HFFc6 (cell line): ENCODE results near the gene TMF1. TPM values are rescaled to one million over a fixed set of nuclear protein-coding genes. Genes with fewer than 3 reads are reported as not detected.

Experiments used
- DNase-seq: peaks from one replicate; pipeline ENCODE4 v3.0.0-alpha.2; 2018
- H3K27ac Mint-ChIP-seq: 2 replicates; pipeline ENCODE4 v1.8.0; 2020; ENCODE audit warnings: mild to moderate bottlenecking, mixed read lengths
- H3K27me3 Mint-ChIP-seq: 2 replicates; pipeline ENCODE4 v1.8.0; 2021; ENCODE audit warnings: mild to moderate bottlenecking, moderate library complexity, mixed read lengths; ENCODE audit not compliant: insufficient read depth
- H3K36me3 Mint-ChIP-seq: 2 replicates; pipeline ENCODE4 v1.8.0; 2021; ENCODE audit warnings: low read depth, mixed read lengths
- H3K4me1 Mint-ChIP-seq: 2 replicates; pipeline ENCODE4 v1.8.0; 2020; ENCODE audit warnings: low read depth, mixed read lengths
- H3K4me3 Mint-ChIP-seq: 2 replicates; pipeline ENCODE4 v1.8.0; 2020; ENCODE audit warnings: mild to moderate bottlenecking, moderate library complexity, mixed read lengths
- H3K9me3 Mint-ChIP-seq: 2 replicates; pipeline ENCODE4 v1.8.0; 2020; ENCODE audit warnings: mild to moderate bottlenecking, mixed read lengths
- total RNA-seq, 6 experiments: library from RNA; stranded (reverse); fragmentation: NEBNext Ultra II Directional; extraction: Animal tissue kit (Norgen Biotek cat#: 25700); gene quantifications; 2 replicates in 1 of 6; 3 replicates in 5 of 6; pipeline ENCODE4 v1.2.3, GENCODE V29; 2021
- TF ChIP-seq, protein P1 (sequence below): fragments of 200-600 bp; sonication (generic); IDR thresholded peaks from 2 replicates; pipeline ENCODE4 v1.5.0; 2021; ENCODE audit warnings: antibody characterized with exemption, mild to moderate bottlenecking

Gene TMF1
- total RNA-seq, 6 experiments from 2014 or later = 43.7 to 46.9 (median 45.2) TPM

GRCh38 chr3:69012100-69012799 is 39.9 kb downstream of the TMF1 start:
- Mint-ChIP-seq H3K27me3 (no peaks in the 10 kb centered on the region), H3K36me3 (peaks cover 42% of the 10 kb centered on the region), H3K4me3 (peak overlapping the region; percentile 89), H3K4me1 (peaks cover 65% of the 10 kb centered on the region), H3K27ac (peak overlapping the region; percentile 91), H3K9me3 (no peaks in the 10 kb centered on the region)
- DNase-seq = no peak
- TF ChIP-seq, protein P1, sequence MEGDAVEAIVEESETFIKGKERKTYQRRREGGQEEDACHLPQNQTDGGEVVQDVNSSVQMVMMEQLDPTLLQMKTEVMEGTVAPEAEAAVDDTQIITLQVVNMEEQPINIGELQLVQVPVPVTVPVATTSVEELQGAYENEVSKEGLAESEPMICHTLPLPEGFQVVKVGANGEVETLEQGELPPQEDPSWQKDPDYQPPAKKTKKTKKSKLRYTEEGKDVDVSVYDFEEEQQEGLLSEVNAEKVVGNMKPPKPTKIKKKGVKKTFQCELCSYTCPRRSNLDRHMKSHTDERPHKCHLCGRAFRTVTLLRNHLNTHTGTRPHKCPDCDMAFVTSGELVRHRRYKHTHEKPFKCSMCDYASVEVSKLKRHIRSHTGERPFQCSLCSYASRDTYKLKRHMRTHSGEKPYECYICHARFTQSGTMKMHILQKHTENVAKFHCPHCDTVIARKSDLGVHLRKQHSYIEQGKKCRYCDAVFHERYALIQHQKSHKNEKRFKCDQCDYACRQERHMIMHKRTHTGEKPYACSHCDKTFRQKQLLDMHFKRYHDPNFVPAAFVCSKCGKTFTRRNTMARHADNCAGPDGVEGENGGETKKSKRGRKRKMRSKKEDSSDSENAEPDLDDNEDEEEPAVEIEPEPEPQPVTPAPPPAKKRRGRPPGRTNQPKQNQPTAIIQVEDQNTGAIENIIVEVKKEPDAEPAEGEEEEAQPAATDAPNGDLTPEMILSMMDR = no peak

DNA sequence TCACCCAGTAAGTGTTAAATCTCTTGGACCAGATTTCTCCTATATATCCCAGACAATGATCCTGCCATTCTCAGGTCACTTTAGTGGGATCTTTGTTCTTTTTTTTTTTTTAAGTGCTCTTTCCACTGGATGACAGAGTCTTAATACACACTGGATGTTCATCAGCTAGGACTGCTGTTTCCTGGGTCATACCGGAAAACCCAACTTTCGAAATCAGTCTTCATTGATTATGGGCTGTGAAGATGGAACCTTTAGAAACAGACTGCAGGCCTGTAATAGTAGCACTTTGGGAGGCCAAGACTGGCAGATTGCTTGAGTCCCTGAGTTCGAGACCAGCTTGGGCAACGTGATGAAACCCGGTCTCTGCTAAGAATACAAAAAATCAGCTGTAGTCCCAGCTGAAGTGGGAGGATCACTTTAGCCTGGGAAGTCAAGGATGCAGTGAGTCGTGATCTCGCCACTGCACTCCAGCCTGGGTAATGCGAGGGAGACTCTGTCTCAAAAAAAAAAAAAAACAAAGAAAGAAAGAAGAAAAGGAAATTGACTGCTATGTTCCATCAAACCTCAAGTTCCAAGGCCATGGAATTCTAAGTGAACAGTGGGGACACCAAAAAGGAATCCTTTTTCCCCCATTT is 40.9 kb downstream of the TMF1 start:
- Mint-ChIP-seq H3K27me3 (no peaks in the 10 kb centered on the region), H3K9me3 (no peaks in the 10 kb centered on the region), H3K36me3 (peaks cover 37% of the 10 kb centered on the region), H3K27ac (peak overlapping the region; percentile 79), H3K4me3 (peak overlapping the region; percentile 26; the same call in 1 of the 2 replicates), H3K4me1 (peaks cover 61% of the 10 kb centered on the region)
- no peak for DNase-seq
- TF ChIP-seq, protein P1 = no peak

- peaks cover 53% of the 10 kb centered on the region for H3K4me1 Mint-ChIP-seq
- TF ChIP-seq, protein P1 = no peak
These were observed 42.3 kb downstream of the TMF1 start for GRCh38 chr3:69009559-69010410.

GRCh38 chr3:69008980-69009379 is 43.2 kb downstream of the TMF1 start:
- H3K36me3 Mint-ChIP-seq = peaks cover 43% of the 10 kb centered on the region
- no peaks in the 10 kb centered on the region for H3K27me3 Mint-ChIP-seq
- no peak overlapping the region for H3K4me3 Mint-ChIP-seq

More at GRCh38 chr3:69009559-69010410, 42.3 kb downstream of the TMF1 start:
- DNase-seq = peak; percentile 92
- peak overlapping the region; percentile 23 for H3K4me3 Mint-ChIP-seq
- H3K36me3 Mint-ChIP-seq = peaks cover 43% of the 10 kb centered on the region
- no peaks in the 10 kb centered on the region for H3K9me3 Mint-ChIP-seq
- H3K27ac Mint-ChIP-seq = peak overlapping the region; percentile 79
- H3K27me3 Mint-ChIP-seq = no peaks in the 10 kb centered on the region

More at GRCh38 chr3:69008980-69009379, 43.2 kb downstream of the TMF1 start:
- no peaks in the 10 kb centered on the region for H3K9me3 Mint-ChIP-seq
- TF ChIP-seq, protein P1 = no peak
- H3K4me1 Mint-ChIP-seq = peaks cover 45% of the 10 kb centered on the region
- DNase-seq = no peak
- H3K27ac Mint-ChIP-seq = peak overlapping the region; percentile 79
